NB4 (cell line): Measurements from ENCODE around the gene SOX9.

ENCODE experiments used
- DNase-seq: peaks from one replicate; pipeline ENCODE4 v3.0.0; 2010; ENCODE audit warnings: low read depth
- H3K4me3 ChIP-seq: one replicate; pipeline ENCODE4 v1.5.1; 2011; ENCODE audit warnings: mild to moderate bottlenecking, low read depth, low read length, moderate library complexity
- CTCF ChIP-seq: IDR thresholded peaks from one replicate; pipeline ENCODE4 v1.5.1; 2012; ENCODE audit warnings: low read depth, low read length
- MYC ChIP-seq: IDR thresholded peaks from 2 replicates; pipeline ENCODE4 v1.6.1; 2011; ENCODE audit warnings: low read depth, low read length
- POLR2A ChIP-seq: IDR thresholded peaks from 2 replicates; pipeline ENCODE4 v1.6.1; 2011; ENCODE audit warnings: mild to moderate bottlenecking; ENCODE audit not compliant: insufficient read length; ENCODE audit errors: extremely low read depth
- TF ChIP-seq, protein P1 (sequence below): IDR thresholded peaks from 2 replicates; pipeline ENCODE4 v1.6.1; 2011; ENCODE audit warnings: low read depth, low read length

The SOX9 gene

GRCh38 chr17:72120642-72121163 lies at the start of gene SOX9:
Gene SOX9 (plus strand): TSS chr17:72121020. CDS start chr17:72121392, 372 bp downstream.
- H3K4me3 ChIP-seq: no peak within 1 kb of the TSS
- no peak for TF ChIP-seq CTCF
- no peak for TF ChIP-seq POLR2A
- TF ChIP-seq, protein P1, sequence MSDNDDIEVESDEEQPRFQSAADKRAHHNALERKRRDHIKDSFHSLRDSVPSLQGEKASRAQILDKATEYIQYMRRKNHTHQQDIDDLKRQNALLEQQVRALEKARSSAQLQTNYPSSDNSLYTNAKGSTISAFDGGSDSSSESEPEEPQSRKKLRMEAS: no peak
- TF ChIP-seq MYC: no peak
- DNase-seq: no peak

DNA sequence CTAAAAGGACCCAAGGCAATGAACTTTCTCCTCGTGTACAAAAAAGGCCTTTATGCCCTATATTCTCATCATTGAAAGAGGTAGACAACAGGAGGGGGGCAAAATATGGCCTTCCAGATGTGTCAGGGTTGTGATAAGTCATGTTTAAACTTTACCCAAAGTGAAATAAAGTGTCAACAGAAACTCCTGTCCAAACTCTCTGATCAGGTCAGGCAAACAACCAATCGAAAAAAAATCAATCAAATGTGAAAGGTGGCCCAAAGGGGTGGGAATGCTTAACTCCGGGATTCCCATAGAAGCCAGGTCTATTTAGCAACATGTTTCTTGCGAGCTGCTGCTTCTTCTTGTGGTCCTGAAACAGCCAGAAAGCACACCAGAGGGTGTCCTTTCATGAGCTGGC lies 49.5 kb upstream of the SOX9 start:
- no peak for DNase-seq
- TF ChIP-seq POLR2A (no peak), CTCF (no peak)
- TF ChIP-seq, protein P1: no peak

DNA sequence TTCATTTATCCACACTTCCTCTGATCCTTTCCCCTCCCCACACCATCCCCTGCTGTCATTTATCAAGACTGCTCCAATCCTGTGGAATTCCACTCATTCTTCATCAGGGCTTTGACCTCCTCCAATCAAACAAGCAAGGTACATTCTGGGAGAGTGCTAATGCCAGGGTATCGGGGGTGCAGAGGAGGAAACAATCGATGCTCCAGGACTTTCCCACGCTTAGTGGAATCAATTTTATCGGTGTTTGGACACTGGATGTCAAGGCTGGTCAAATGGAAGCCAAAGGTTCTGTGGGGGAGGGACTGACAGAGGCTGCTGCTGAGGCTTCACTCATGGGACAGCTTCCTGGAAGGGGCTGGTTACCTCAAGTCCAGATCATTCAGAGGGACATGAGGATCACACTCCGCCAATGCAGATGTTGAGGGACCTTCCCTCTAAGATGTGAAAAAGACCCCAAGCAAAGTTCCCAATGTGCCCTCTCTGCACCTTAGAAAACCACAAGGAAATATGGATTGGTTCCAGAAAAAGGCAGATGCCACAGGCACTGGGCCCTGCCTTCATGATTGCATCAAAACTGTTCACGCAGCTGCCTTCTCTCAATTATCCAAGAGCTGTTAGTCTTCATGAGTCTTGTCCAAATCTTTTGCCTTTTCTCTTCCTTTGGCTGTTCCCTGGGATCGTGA lies 44.7 kb upstream of the SOX9 start:
- H3K4me3 ChIP-seq: no peak overlapping the region
- no peak for DNase-seq
- no peak for TF ChIP-seq CTCF
- TF ChIP-seq, protein P1: no peak
- TF ChIP-seq MYC: no peak
- no peak for TF ChIP-seq POLR2A

More for the DNA sequence above, 49.5 kb upstream of the SOX9 start:
- no peak overlapping the region for H3K4me3 ChIP-seq

DNA sequence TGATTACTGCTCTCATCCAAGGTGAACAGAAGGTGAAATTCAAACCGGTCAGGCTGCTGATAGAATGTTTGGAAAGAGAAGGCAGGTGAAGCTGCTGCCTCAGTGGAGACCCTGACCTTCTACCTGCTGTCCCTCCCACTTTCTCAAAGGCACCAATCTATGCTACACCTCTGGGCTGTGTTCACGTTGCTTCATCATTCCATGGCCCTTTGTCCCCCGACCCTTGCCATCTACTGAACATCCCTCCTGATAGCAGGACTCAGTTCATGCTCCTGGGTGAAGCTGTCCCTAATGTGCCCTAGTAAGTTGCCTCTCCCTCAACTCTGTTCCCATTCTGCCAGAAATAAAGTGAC lies 44.2 kb upstream of the SOX9 start:
- no peak for DNase-seq
- TF ChIP-seq, protein P1: no peak
- TF ChIP-seq CTCF (no peak), MYC (no peak), POLR2A (no peak)
- H3K4me3 ChIP-seq: no peak overlapping the region

DNA sequence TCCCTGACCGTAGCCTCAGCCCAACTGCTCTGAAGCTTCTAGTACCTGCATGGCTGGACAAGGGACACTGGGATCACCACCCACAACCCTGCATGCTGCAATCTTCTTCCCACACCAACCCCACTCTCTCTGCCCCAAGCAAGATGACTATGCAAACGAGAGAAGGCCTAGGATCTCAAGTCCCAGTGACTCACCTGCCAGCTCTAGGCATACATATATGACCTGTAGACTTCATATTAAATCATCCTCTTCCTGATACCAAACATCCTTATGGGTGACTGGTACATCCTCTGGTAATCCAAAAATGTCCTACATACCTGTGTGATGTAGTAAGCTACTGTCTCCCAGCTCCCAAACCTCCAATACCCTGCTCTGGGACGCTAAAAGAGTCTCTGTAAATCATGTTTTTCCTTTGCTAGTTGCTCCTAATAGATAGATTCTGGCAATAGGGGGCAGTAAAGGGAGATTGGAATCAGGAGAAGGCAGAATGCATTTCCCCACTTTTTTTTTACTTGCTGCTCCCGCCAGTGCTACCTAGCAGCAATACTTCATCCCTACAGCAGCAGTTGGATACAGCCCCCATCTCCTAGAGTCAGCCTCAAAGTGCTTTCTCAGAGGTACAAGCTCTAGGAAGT lies 43.4 kb upstream of the SOX9 start:
- no peak overlapping the region for H3K4me3 ChIP-seq
- DNase-seq: no peak
- TF ChIP-seq MYC (no peak), CTCF (no peak)
- TF ChIP-seq, protein P1: no peak
